GM19023 (cell line): ENCODE data around the gene MBD1.
"Not testable (repeated sequence)": the region's sequence is repeated elsewhere in the genome, so short reads cannot be mapped to it uniquely, and the experiment has no call there.

Experiments
- ATAC-seq: cut with Tn5 transposase; IDR thresholded peaks from one replicate; pipeline ENCODE4 v1.9.1; 2021; ENCODE audit warnings: mild to moderate bottlenecking, moderate library complexity; ENCODE audit not compliant: unreplicated experiment

The MBD1 gene

GRCh38 chr18:50297621-50298442, 16.5 kb upstream of the MBD1 start:
- peak; percentile 100 for ATAC-seq

- no peak for ATAC-seq
Observed at GRCh38 chr18:50293039-50293438, 11.7 kb upstream of the MBD1 start.

- ATAC-seq, result no peak
Observed at GRCh38 chr18:50289108-50289443, 7.8 kb upstream of the MBD1 start.

GRCh38 chr18:50288348-50289107, 7.2 kb upstream of the MBD1 start:
- ATAC-seq, result not testable (repeated sequence)

- peak; percentile 90 for ATAC-seq
Observed at GRCh38 chr18:50287441-50288347, 6.4 kb upstream of the MBD1 start, which contains the start of gene CXXC1. CXXC1 (minus strand) TSS chr18:50287692; CDS start chr18:50287589, 103 bp downstream.

GRCh38 chr18:50287028-50287440, 5.7 kb upstream of the MBD1 start:
- no peak for ATAC-seq

GRCh38 chr18:50286391-50287027, 5.2 kb upstream of the MBD1 start:
- ATAC-seq, result no peak

GRCh38 chr18:50285631-50286321, 4.5 kb upstream of the MBD1 start:
- no peak for ATAC-seq

- no peak for ATAC-seq
Observed at GRCh38 chr18:50285071-50285470, 3.7 kb upstream of the MBD1 start.

- no peak for ATAC-seq
Observed at GRCh38 chr18:50284255-50284885, 3.0 kb upstream of the MBD1 start.

GRCh38 chr18:50283469-50284209, 2.3 kb upstream of the MBD1 start:
- no peak for ATAC-seq

GRCh38 chr18:50282521-50283335, 1.4 kb upstream of the MBD1 start:
- ATAC-seq, result no peak

GRCh38 chr18:50281972-50282520, 723 bp upstream of the MBD1 start:
- ATAC-seq, result no peak

- ATAC-seq, result no peak
Observed at GRCh38 chr18:50280707-50281294, 522 bp downstream of the MBD1 start.

GRCh38 chr18:50279752-50280151, 1.6 kb downstream of the MBD1 start:
- no peak for ATAC-seq

GRCh38 chr18:50277942-50278341, 3.4 kb downstream of the MBD1 start:
- no peak for ATAC-seq

- ATAC-seq, result no peak
Observed at GRCh38 chr18:50276452-50276851, 4.9 kb downstream of the MBD1 start.
